WTC11 (cell line): ENCODE data around the gene PRTFDC1.

ENCODE experiments used
- ATF3 ChIP-seq: sonication (generic); formaldehyde crosslinking; conservative IDR thresholded peaks from 2 replicates; pipeline ENCODE4 v1.8.1; 2022; ENCODE audit warnings: mild to moderate bottlenecking, missing genetic modification reagents
- CTCF ChIP-seq: fragments of 200-600 bp; IDR thresholded peaks from 2 replicates; pipeline ENCODE4 v1.8.0; 2022; ENCODE audit warnings: antibody characterized with exemption
- E2F1 ChIP-seq: sonication (generic); formaldehyde crosslinking; IDR thresholded peaks from 2 replicates; pipeline ENCODE4 v1.8.0; 2022; ENCODE audit warnings: mild to moderate bottlenecking, missing genetic modification reagents
- GTF2I ChIP-seq: fragments of 250-450 bp; sonication (Bioruptor Pico); conservative IDR thresholded peaks from 2 replicates; pipeline ENCODE4 v1.4.0; 2021; ENCODE audit warnings: mild to moderate bottlenecking
- TF ChIP-seq, protein P1 (sequence below): sonication (generic); formaldehyde crosslinking; IDR thresholded peaks from 2 replicates; pipeline ENCODE4 v1.8.1; 2023; ENCODE audit warnings: mild to moderate bottlenecking, missing genetic modification reagents, moderate library complexity
- TF ChIP-seq, protein P2 (sequence below): sonication (generic); formaldehyde crosslinking; IDR thresholded peaks from 2 replicates; pipeline ENCODE4 v1.8.0; 2022; ENCODE audit warnings: mild to moderate bottlenecking, missing genetic modification reagents

DNA sequence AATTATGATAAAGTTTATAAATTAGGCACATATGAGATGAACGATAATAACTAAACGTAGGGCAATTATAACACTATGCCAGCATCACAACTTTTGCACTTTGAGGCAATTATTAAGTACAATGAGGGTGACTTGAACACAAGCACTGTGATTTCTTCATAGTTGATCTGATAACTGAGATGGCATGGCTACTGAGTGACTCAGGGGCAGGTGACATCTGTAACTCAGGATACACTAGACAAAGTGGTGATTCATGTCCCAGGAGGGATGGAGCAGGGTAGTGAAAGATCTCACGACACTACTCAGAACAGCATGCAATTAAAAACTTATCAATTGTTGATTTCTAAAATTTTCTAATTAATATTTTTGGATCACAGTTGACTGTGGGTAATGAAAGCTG, 130.4 kb downstream of the PRTFDC1 start:
- TF ChIP-seq ATF3 (no peak), CTCF (no peak), GTF2I (no peak), E2F1 (no peak)
- TF ChIP-seq, protein P1, sequence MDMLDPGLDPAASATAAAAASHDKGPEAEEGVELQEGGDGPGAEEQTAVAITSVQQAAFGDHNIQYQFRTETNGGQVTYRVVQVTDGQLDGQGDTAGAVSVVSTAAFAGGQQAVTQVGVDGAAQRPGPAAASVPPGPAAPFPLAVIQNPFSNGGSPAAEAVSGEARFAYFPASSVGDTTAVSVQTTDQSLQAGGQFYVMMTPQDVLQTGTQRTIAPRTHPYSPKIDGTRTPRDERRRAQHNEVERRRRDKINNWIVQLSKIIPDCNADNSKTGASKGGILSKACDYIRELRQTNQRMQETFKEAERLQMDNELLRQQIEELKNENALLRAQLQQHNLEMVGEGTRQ, result no peak
- TF ChIP-seq, protein P2, sequence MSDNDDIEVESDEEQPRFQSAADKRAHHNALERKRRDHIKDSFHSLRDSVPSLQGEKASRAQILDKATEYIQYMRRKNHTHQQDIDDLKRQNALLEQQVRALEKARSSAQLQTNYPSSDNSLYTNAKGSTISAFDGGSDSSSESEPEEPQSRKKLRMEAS, result no peak
